ENCODE measurements around the gene PRR23B.

DNA sequence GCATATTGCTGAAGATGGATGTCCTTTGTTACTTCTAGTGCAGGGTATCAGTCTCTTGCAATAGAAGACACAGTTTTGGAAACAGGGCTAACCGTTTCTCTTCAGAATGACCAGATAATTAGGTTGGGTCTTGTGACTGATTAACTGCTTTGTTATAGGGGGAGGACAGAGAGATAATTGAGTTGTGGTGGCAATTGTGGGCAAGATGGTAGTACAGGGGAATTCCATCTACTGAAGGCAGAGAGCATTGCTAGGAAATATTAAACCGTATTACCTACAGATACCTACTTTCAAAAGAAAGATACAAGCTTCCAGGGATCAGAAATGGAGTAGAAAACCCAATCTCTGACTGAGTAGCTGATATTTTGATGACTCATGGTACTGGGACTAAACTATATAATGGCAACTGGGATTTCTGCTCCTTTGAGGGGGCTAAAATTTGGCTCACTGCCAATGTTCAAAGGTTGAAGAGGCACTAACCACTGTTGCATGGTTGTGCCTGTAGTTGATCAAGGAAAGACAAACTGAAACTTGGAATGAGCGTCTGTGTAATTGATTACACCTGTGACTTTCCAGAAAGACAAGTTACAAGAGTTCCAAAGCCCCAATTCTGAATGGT, 4.2 kb downstream of the PRR23B start:
- TF ChIP-seq CTCF (conservative IDR thresholded peaks at IDR 0.05; ENCODE audit: low read depth, low read length) (no peak), EZH2 (IDR thresholded peaks at IDR 0.05; ENCODE audit: borderline replicate concordance, low read depth, low read length, poor library complexity, severe bottlenecking) (no peak)

Data from A673 (cell line).